Omental fat pad (tissue), 4 donors: Measurements from ENCODE around the gene TOMM34. TPM values are rescaled to one million over a fixed set of nuclear protein-coding genes. Genes with fewer than 3 reads are reported as not detected.

Experiments
- ATAC-seq: fragments of 150-250 bp; one replicate; pipeline ENCODE4 v1.9.1; 2016; ENCODE audit warnings: mild to moderate bottlenecking, moderate library complexity; ENCODE audit not compliant: low FRiP score
- DNase-seq: peaks from one replicate; pipeline ENCODE4 v3.0.0-alpha.2; 2019; ENCODE audit warnings: low spot score
- CTCF ChIP-seq, 3 donors: fragments of 450-650 bp; IDR thresholded peaks; one replicate each; pipeline ENCODE4 v1.5.1; 2016 to 2017; ENCODE audit warnings: antibody characterized with exemption in 3 of 3, mild to moderate bottlenecking in 3 of 3, moderate library complexity in 2 of 3
- total RNA-seq, 4 donors: library from RNA; depleted of rRNA; stranded (reverse); fragments of >200 nt; gene quantifications; one replicate each; pipeline ENCODE4 v1.1.0, GENCODE V29; 2016

Gene TOMM34
- total RNA-seq, 4 donors from 2014 or later, result 9.1 to 23.9 (median 12.1) TPM

GRCh38 chr20:44910690-44911262 is 49.4 kb downstream of the TOMM34 start:
- no peak for ATAC-seq
- no peak for DNase-seq
- no peak for TF ChIP-seq CTCF (IDR thresholded peaks at IDR 0.05)

GRCh38 chr20:44909872-44910689 is 50.1 kb downstream of the TOMM34 start, which contains the start of gene PABPC1L:
TSS of gene PABPC1L (plus strand) at chr20:44910060. CDS start at chr20:44910144, 84 bp downstream.
- peak; percentile 89 for ATAC-seq
- peak; percentile 27 for DNase-seq
- no peak for TF ChIP-seq CTCF (IDR thresholded peaks at IDR 0.05)

- TF ChIP-seq CTCF (IDR thresholded peaks at IDR 0.05), result no peak
- ATAC-seq (peak; percentile 18), DNase-seq (no peak)
Observed at GRCh38 chr20:44908987-44909871, 51.0 kb downstream of the TOMM34 start.

- no peak for TF ChIP-seq CTCF (IDR thresholded peaks at IDR 0.05)
- DNase-seq (no peak), ATAC-seq (no peak)
Observed at GRCh38 chr20:44904377-44904776, 55.8 kb downstream of the TOMM34 start.

GRCh38 chr20:44901974-44902373 is 58.2 kb downstream of the TOMM34 start:
- no peak for ATAC-seq
- no peak for TF ChIP-seq CTCF (IDR thresholded peaks at IDR 0.05)
- no peak for DNase-seq

GRCh38 chr20:44900231-44900854 is 59.9 kb downstream of the TOMM34 start:
- TF ChIP-seq CTCF (IDR thresholded peaks at IDR 0.05), result no peak
- DNase-seq (no peak), ATAC-seq (no peak)
